WI38 (cell line): ENCODE measurements around the gene HTRA3.

Experiments
- H3K4me3 ChIP-seq: 2 replicates; pipeline ENCODE4 v1.5.1; 2011; ENCODE audit warnings: low read depth, mild to moderate bottlenecking, control low read depth, low read length
- CTCF ChIP-seq: IDR thresholded peaks from 2 replicates; pipeline ENCODE4 v1.5.1; 2012; ENCODE audit warnings: low read depth, mild to moderate bottlenecking, control low read depth, low read length

HTRA3 gene

DNA sequence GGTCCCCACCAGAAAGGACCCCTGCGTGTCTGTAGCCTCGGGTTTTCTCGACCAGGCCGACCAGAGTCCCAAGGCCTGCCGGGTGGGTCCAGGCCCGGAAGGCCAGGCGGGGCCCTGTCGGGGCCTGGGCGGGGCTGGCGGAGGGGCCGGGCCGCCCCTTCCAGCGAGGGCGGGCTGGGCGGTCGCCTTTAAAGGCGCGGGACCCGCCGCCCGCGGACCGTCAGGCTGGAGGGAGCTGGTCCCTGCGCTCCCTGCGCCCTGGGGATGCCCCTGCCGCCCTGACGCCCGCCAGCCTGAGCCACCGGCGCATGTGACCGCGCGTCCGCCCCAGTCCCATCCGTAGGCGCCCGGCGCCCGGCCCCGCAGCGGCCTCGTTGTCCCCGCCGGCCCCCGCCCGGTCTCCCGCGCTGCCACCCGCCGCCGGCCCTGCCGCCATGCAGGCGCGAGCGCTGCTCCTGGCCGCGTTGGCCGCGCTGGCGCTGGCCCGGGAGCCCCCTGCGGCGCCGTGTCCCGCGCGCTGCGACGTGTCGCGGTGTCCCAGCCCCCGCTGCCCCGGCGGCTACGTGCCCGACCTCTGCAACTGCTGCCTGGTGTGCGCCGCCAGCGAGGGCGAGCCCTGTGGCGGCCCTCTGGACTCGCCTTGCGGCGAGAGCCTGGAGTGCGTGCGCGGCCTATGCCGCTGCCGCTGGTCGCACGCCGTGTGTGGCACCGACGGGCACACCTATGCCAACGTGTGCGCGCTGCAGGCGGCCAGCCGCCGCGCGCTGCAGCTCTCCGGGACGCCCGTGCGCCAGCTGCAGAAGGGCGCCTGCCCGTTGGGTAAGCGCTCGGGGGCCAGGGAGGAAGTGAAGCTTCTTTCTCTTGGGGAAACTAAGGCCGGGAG is at the start of gene HTRA3:
TSS of gene HTRA3 (plus strand) at position 220 of the 883 bp plus-strand sequence. CDS start at position 435, 215 bp downstream.
- peak within 1 kb of the TSS; percentile 44 for H3K4me3 ChIP-seq
- no peak for TF ChIP-seq CTCF

- no peak for TF ChIP-seq CTCF
- H3K4me3 ChIP-seq, result no peak overlapping the region
These were observed 48.7 kb upstream of the HTRA3 start for GRCh38 chr4:8220661-8221450.

DNA sequence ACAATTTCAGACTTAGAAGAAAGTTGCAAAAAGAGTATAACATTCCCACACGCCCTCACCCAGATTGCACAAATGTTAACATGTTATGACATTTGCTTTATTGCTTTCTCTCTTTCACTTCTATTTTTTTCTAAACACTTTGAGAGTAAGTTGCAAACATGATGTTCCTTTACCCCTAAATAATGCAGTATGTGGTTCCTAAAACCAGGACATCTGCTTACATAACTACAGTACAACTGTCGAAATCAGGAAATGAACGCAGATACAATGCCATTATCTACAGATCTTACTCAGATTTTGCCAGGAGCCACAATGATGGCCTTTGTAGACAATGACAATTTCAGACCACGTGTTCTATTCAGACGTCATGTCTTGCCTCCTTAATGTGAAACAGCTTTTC is 48.1 kb upstream of the HTRA3 start:
- no peak overlapping the region for H3K4me3 ChIP-seq
- no peak for TF ChIP-seq CTCF

GRCh38 chr4:8221985-8222384 is 47.6 kb upstream of the HTRA3 start:
- H3K4me3 ChIP-seq, result no peak overlapping the region
- no peak for TF ChIP-seq CTCF

GRCh38 chr4:8222609-8223388 is 46.8 kb upstream of the HTRA3 start:
- no peak overlapping the region for H3K4me3 ChIP-seq
- no peak for TF ChIP-seq CTCF

- no peak overlapping the region for H3K4me3 ChIP-seq
- TF ChIP-seq CTCF, result no peak
These were observed 45.1 kb upstream of the HTRA3 start for GRCh38 chr4:8224267-8224974.
